HG03378 (cell line): Measurements from ENCODE around the gene GOLGA2.

Experiments
- ATAC-seq: cut with Tn5 transposase; IDR thresholded peaks from one replicate; pipeline ENCODE4 v1.9.1; 2021; ENCODE audit warnings: mild to moderate bottlenecking, moderate library complexity; ENCODE audit not compliant: unreplicated experiment

The GOLGA2 gene

GRCh38 chr9:128215491-128216409, 60.1 kb downstream of the GOLGA2 start:
- ATAC-seq: no peak

- no peak for ATAC-seq
Measured at GRCh38 chr9:128214571-128215490, 61.0 kb downstream of the GOLGA2 start.

DNA sequence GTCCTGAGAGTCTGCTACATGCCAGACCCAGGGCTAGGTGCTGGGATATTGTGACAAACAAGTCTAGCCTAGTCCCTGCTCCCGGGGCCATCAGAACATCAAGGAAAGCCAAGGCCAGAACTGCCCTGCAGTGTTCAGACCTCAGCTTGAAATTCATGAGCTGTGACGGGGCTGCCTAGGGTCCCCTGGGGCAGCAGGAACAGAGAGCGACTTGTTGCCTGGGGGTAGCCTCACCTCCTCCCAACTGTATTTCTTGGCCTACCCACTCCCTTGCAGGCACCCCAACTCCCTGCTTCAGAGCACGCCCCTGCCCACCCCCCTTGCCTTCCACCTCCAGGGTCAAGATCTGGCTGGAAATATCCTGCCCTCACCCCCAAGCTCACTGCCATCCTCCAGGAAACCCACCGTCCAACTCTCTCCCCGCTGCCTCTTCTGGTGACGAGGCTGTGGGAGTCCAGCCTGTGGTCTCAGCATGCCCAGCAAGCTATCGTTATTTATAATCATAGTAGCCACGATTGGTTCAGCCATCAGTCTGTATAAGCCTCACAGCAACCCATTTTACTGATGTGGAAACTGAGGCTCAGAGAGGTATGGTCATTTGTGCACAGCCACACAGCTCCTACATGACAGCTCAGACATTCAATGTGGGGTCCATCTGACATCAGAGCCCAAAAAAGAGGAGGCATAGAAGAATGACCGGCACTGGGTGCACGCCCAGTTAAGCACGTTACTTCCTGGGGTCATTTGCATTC, 61.9 kb downstream of the GOLGA2 start:
- ATAC-seq: no peak

DNA sequence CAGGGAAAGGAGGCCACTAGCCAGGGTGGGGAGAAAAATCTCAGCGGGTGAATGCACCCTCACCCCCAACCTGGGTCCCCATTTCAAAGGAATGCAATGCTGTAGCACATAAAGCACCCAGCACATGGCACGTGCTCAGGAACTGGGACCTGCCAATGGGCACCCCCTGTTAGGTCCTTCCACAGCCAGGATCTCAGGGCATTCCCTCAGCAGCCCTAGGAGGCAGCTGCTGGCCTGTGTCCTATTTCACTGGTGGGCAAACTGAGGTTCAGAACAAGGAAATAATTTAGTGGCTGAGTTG, 63.9 kb downstream of the GOLGA2 start:
- no peak for ATAC-seq

DNA sequence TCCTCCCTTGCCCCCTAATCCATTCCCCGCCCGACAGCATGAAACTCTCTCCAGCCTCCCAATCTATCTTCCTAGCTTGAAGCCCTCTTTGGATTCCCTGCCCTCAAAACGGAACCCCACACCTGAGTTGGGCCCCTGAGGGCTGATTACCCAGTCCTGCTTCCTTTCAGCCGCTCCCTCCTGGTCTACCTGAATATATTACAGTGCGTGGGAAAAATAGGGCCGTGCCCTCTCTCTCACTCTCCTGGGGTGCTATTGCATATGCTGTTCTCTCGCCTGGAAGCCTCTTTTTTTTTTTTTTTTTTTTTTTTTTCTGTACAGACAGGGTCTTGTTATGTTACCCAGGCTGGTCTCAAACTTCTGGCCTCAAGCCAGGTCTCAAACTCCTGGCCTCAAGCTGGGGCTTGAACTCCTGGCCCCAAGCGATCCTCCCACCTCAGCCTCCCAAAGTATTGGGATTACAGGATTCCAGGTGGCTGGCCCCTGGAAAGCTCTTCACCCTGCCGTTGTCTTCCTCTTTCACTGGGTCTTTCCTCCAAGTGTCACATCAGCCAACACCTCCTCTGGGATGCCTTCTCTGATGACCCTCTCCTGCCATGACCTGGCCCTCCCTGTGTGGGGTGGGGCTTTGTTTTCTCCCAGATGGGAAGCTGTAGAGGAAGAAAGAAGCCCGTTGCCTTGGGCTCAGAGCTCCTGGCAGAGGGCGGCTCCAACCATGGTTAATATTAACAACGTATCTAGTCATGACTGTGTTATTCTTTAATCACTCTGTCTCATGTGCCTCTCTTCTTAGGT, 64.4 kb downstream of the GOLGA2 start:
- no peak for ATAC-seq

GRCh38 chr9:128208946-128209669, 66.7 kb downstream of the GOLGA2 start:
- ATAC-seq: no peak

- ATAC-seq: no peak
Measured at GRCh38 chr9:128208386-128208785, 67.4 kb downstream of the GOLGA2 start.

- ATAC-seq: no peak
Measured at GRCh38 chr9:128206916-128207910, 68.6 kb downstream of the GOLGA2 start.

DNA sequence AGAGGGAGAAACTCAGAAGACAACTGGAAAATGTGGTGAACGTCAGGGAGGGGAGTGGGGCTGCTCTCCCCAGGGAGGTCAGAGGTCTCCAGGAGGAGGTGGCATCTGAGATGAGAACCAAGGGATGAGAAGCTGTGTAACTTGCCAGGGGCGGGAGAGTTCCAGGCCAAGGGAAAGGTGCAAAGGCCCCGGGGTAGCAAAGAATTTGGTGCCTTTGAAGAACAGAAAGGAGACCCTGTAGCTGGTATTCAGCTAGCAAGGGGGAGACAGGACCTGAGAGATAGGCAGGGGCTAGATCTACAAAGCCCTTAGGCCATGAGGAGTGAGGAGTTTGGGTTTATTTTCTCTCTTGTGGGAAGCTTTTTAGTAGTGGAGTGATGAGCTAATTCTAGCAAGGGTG, 69.3 kb downstream of the GOLGA2 start:
- no peak for ATAC-seq
